ENCODE results near the gene MGST3. TPM values are rescaled to one million over a fixed set of nuclear protein-coding genes. Genes with fewer than 3 reads are reported as not detected.

Gene MGST3
- polyA plus RNA-seq (2011; rRNA removed) (216 and 245 TPM in 2 replicates), polyA plus RNA-seq (2017; fragmentation: RNase III; extraction: RNeasy Plus Mini Kit Qiagen cat#74134 plus additional on column Dnase treatment) (208 to 225 TPM (median 217 TPM) in 3 replicates), polyA minus RNA-seq (2011; rRNA and poly(A)+ RNA removed) (111 and 113 TPM in 2 replicates)
- polyA plus RNA-seq (2012; cell fraction: cytosol; rRNA removed): 254 and 257 TPM in 2 replicates
- polyA plus RNA-seq (2012; cell fraction: nucleus; rRNA removed): 137 and 208 TPM in 2 replicates

- peak within 1 kb of the TSS; percentile 93 for H3K4me2 ChIP-seq
- H3K4me3 ChIP-seq: peak within 1 kb of the TSS; percentile 72
- ChIA-PET POLR2A (interaction anchor here (0.5 to 1.1 kb wide), 4 partner anchors 31 to 138 kb away, joined by 3 to 5 read pairs (median 4); partner anchors contain the start of gene TMCO1), CTCF (interaction anchor here (0.6 to 3.3 kb wide), 5 partner anchors 15 to 37 kb away, joined by 3 to 12 read pairs (median 4); no protein-coding TSS in a partner anchor)
- H3K27ac ChIP-seq: peak within 1 kb of the TSS; percentile 86 to 92
- ATAC-seq: peak; percentile 84 to 94
- peak; percentile 96 to 98 for DNase-seq (ENCODE audit: low read depth in 1 of 2, low spot score in 1 of 2)
- WGBS (ENCODE audit: missing lambda C conversion rate): 2% methylated on average over 43 of the region's 56 CpGs
- TF ChIP-seq PHF8 (IDR thresholded peaks at IDR 0.05; ENCODE audit: borderline replicate concordance, low read depth): peak; percentile 81; the same call in 1 of the 2 replicates
- TF ChIP-seq CEBPB (IDR thresholded peaks at IDR 0.05): peak in 1 of 2 experiments; percentile 41; a peak in 1 of 4 replicates
- TF ChIP-seq ZC3H11A (IDR thresholded peaks at IDR 0.05): no peak
- TF ChIP-seq PBX3 (IDR thresholded peaks at IDR 0.05): no peak
- peak; percentile 61 for TF ChIP-seq MAFK (IDR thresholded peaks at IDR 0.05; ENCODE audit: partially characterized antibody)
- TF ChIP-seq EP300 (IDR thresholded peaks at IDR 0.05): 0 out of 5 replicates have a peak, but pooled peaks of 1 of the 2 experiments have one; percentile 16
- peak; percentile 63 for TF ChIP-seq POLR2A (IDR thresholded peaks at IDR 0.05; ENCODE audit: low read length)
- no peak for TF ChIP-seq POLR2AphosphoS2 (conservative IDR thresholded peaks at IDR 0.05; ENCODE audit: low read length)
- no peak for TF ChIP-seq GATA3 (IDR thresholded peaks at IDR 0.05; ENCODE audit: borderline replicate concordance)
- peak; percentile 82; the same call in 1 of the 2 replicates for TF ChIP-seq MAX (IDR thresholded peaks at IDR 0.05)
- TF ChIP-seq MYC (IDR thresholded peaks at IDR 0.05; ENCODE audit: borderline replicate concordance, low read length): 0 out of 2 replicates have a peak, but pooled peaks have one; percentile 51
- no peak for TF ChIP-seq FOSL2 (IDR thresholded peaks at IDR 0.05)
- TF ChIP-seq FOSL2 (CRISPR knock-in tag; IDR thresholded peaks at IDR 0.05): no peak
- peak; percentile 51 to 86; a peak in 3 of 5 replicates for TF ChIP-seq JUN (IDR thresholded peaks at IDR 0.05)
- TF ChIP-seq E2F6 (IDR thresholded peaks at IDR 0.05; ENCODE audit: borderline replicate concordance, low read depth): peak; percentile 77
- 0 out of 2 replicates have a peak, but pooled peaks have one; percentile 1 for TF ChIP-seq KDM5A (IDR thresholded peaks at IDR 0.05)
- TF ChIP-seq TP53 (CRISPR knock-in tag; IDR thresholded peaks at IDR 0.05): no peak
- peak; percentile 23 for FAIRE-seq
- peaks cover 40% of the 10 kb centered on the region for H3K4me1 ChIP-seq
- H3K9me3 ChIP-seq: no peaks in the 10 kb centered on the region
Measured at GRCh38 chr1:165630629-165631341, at the start of gene MGST3. Gene MGST3 (plus strand): TSS chr1:165631234. CDS start chr1:165649848, 18,614 bp downstream.

- DNase-seq (ENCODE audit: low read depth in 1 of 2, low spot score in 1 of 2): no peak
- Histone ChIP-seq H3K4me2 (no peak overlapping the region), H3K4me3 (no peak overlapping the region), H3K27ac (no peak overlapping the region), H3K4me1 (no peaks in the 10 kb centered on the region), H3K9me3 (no peaks in the 10 kb centered on the region)
- WGBS (ENCODE audit: missing lambda C conversion rate): 90% methylated on average over 19 of the region's 25 CpGs
- TF ChIP-seq CTCF (IDR thresholded peaks at IDR 0.05): no peak
- ATAC-seq: no peak
- ChIA-PET POLR2A (no interaction called here), CTCF (interaction anchor here (1.1 to 1.7 kb wide), 3 partner anchors 11 to 189 kb away, joined by 4 to 6 read pairs (median 5); no protein-coding TSS in a partner anchor)
- FAIRE-seq: no peak
Measured at GRCh38 chr1:165581926-165582325, 49.1 kb upstream of the MGST3 start.

- Histone ChIP-seq H3K4me2 (no peak overlapping the region), H3K4me1 (no peaks in the 10 kb centered on the region), H3K27ac (no peak overlapping the region), H3K9me3 (no peaks in the 10 kb centered on the region), H3K4me3 (no peak overlapping the region)
- TF ChIP-seq CHD2 (IDR thresholded peaks at IDR 0.05; ENCODE audit: low read length, partially characterized antibody) (no peak), HMGXB4 (CRISPR knock-in tag; IDR thresholded peaks at IDR 0.05; ENCODE audit: borderline replicate concordance) (no peak), EHMT2 (IDR thresholded peaks at IDR 0.05; ENCODE audit: low read depth) (no peak)
- POLR2A ChIA-PET: no interaction called here
- CTCF ChIA-PET: interaction anchor here (1.1 to 4.1 kb wide), 4 partner anchors 183 to 457 kb away, joined by 4 to 30 read pairs (median 8); no protein-coding TSS in a partner anchor
- no peak for DNase-seq (ENCODE audit: low read depth in 1 of 2, low spot score in 1 of 2)
- 3% methylated on average over 3 of the region's 3 CpGs for WGBS (ENCODE audit: missing lambda C conversion rate)
- ATAC-seq: no peak
- no peak for FAIRE-seq
Measured at GRCh38 chr1:165586398-165586797, 44.6 kb upstream of the MGST3 start.

All from A549 (cell line).